Chondrocyte (in vitro differentiated cells): Measurements from ENCODE around the gene EDRF1. TPM values are rescaled to one million over a fixed set of nuclear protein-coding genes. Genes with fewer than 3 reads are reported as not detected.
A peak's percentile ranks its signal among the peaks of the same experiment; 100 is the strongest.

Experiments used
- DNase-seq: peaks from one replicate; pipeline ENCODE4 v3.0.0; 2021; ENCODE audit warnings: mixed read lengths, low spot score
- H3K27ac Mint-ChIP-seq: one replicate; pipeline ENCODE4 v1.8.0; 2021; ENCODE audit warnings: mild to moderate bottlenecking, moderate library complexity, mixed read lengths; ENCODE audit not compliant: unreplicated experiment
- H3K27me3 Mint-ChIP-seq: 2 replicates; pipeline ENCODE4 v1.8.0; 2021; ENCODE audit warnings: low read depth, mixed read lengths
- H3K36me3 Mint-ChIP-seq: 2 replicates; pipeline ENCODE4 v1.8.0; 2021; ENCODE audit warnings: low read depth, mixed read lengths
- H3K4me1 Mint-ChIP-seq: 2 replicates; pipeline ENCODE4 v1.8.0; 2021; ENCODE audit warnings: low read depth, mild to moderate bottlenecking, mixed read lengths
- H3K4me3 Mint-ChIP-seq: one replicate; pipeline ENCODE4 v1.8.0; 2021; ENCODE audit warnings: mild to moderate bottlenecking, moderate library complexity, mixed read lengths; ENCODE audit not compliant: unreplicated experiment
- H3K9me3 Mint-ChIP-seq: 2 replicates; pipeline ENCODE4 v1.8.0; 2021; ENCODE audit warnings: low read depth, mixed read lengths
- total RNA-seq: library from RNA; stranded (reverse); gene quantifications from 3 replicates; pipeline ENCODE4 v1.2.1, GENCODE V29; 2021
- TF ChIP-seq, protein P1 (sequence below): fragments of 200-600 bp; sonication (generic); IDR thresholded peaks from 2 replicates; pipeline ENCODE4 v1.5.0; 2021; ENCODE audit warnings: antibody characterized with exemption, mild to moderate bottlenecking, moderate library complexity

EDRF1 gene
- total RNA-seq, 1 donor from 2014 or later, result 14.8 TPM

DNA sequence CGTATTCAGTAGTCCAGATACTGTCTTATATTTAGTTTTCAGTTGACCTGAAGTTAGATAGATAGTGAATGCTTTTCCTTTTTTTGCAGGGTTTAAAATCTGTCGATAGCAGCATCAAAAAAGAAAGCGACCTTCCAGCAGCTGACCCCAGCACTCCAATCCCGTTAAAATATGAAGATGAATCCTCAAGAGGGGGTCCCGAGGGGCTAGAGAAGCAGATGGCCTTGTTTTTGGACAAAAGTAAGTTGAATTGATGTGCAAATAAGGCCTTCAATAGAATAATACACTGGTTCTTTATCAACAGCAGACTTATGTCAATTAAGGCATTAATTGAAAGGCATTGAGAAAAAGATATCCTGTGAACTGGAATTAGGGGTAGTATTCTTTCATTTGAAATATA, 18.7 kb downstream of the EDRF1 start:
- Mint-ChIP-seq H3K27ac (no peak overlapping the region), H3K9me3 (no peaks in the 10 kb centered on the region), H3K27me3 (no peaks in the 10 kb centered on the region), H3K36me3 (peaks cover 37% of the 10 kb centered on the region), H3K4me3 (no peak overlapping the region), H3K4me1 (no peaks in the 10 kb centered on the region)
- TF ChIP-seq, protein P1, sequence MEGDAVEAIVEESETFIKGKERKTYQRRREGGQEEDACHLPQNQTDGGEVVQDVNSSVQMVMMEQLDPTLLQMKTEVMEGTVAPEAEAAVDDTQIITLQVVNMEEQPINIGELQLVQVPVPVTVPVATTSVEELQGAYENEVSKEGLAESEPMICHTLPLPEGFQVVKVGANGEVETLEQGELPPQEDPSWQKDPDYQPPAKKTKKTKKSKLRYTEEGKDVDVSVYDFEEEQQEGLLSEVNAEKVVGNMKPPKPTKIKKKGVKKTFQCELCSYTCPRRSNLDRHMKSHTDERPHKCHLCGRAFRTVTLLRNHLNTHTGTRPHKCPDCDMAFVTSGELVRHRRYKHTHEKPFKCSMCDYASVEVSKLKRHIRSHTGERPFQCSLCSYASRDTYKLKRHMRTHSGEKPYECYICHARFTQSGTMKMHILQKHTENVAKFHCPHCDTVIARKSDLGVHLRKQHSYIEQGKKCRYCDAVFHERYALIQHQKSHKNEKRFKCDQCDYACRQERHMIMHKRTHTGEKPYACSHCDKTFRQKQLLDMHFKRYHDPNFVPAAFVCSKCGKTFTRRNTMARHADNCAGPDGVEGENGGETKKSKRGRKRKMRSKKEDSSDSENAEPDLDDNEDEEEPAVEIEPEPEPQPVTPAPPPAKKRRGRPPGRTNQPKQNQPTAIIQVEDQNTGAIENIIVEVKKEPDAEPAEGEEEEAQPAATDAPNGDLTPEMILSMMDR, result no peak
- DNase-seq, result no peak

DNA sequence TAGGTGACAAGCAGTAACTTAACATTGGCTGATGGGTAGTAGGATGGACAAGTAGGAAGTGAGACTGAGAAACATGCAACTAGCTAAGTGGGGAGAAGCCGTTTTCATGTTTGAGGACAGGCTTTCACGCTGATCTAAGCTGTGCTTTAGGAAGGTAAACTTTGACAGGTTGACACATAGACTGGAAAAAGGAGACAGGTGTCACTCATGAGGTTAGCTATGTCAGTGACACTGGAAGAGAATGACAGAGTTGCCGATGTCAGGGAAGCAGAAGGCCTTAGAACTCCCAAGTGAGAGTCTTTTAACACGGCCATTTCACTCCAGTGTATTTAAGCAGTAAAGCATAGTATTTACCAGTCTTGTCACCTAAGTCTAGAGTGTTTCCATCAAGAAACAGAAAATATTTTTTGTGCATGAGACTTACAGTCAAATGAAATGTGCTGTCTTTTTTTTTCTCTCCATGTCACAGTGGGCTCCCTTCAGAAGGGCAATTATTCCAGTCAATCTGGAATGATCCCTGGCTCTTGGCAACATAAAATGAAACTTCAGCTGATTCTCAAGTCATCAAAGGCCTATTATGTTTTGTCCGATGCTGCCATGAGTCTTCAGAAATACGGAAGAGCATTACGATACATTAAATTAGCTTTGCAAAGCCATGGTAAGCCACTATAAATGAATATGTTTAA, 20.6 kb downstream of the EDRF1 start:
- TF ChIP-seq, protein P1, result no peak
- Mint-ChIP-seq H3K4me1 (no peaks in the 10 kb centered on the region), H3K27me3 (no peaks in the 10 kb centered on the region), H3K27ac (no peak overlapping the region), H3K36me3 (peaks cover 43% of the 10 kb centered on the region), H3K4me3 (no peak overlapping the region), H3K9me3 (no peaks in the 10 kb centered on the region)
- DNase-seq, result no peak

DNA sequence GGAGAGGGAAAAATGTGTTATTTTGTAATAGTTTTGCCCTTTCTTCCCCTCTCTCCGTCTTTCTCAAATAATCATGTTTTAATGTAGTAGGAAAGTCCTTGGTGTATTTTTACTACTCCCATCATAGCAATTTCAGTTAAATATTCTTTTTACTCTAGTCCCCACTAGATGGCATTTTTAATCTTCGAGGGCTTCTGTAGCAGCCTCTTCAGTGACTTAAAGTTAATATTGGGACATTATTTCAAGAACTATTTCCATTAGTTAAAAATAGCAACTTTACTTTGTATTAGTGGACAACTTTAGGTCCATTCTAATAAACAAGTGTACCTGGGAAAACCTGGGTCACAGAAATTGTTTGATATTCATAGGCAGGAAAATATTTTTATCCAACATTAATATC, 23.0 kb downstream of the EDRF1 start:
- no peak overlapping the region for H3K4me3 Mint-ChIP-seq
- H3K27ac Mint-ChIP-seq, result no peak overlapping the region
- DNase-seq, result no peak
- TF ChIP-seq, protein P1, result peak; percentile 70
- H3K4me1 Mint-ChIP-seq, result no peaks in the 10 kb centered on the region
- no peaks in the 10 kb centered on the region for H3K27me3 Mint-ChIP-seq
- H3K36me3 Mint-ChIP-seq, result peaks cover 38% of the 10 kb centered on the region
- H3K9me3 Mint-ChIP-seq, result no peaks in the 10 kb centered on the region

DNA sequence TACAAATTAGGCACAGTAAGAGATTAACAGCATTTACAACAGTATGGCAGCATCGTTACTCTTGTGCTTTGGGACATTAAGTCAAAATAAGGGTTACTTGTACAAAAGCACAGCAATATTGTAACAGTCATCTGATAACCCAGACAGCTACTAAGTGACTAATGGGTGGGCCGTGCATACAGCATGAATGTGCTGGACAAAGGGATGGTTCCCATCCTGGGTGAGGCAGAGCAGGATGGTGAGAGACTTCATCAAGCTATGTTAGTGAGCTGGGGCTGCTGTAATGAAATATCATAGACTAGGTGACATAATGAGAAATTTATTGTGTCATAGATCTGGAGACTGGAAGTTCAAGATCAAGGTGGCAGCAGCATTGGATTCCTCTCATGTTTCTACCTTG, 25.4 kb downstream of the EDRF1 start:
- TF ChIP-seq, protein P1, result no peak
- peaks cover 45% of the 10 kb centered on the region for H3K36me3 Mint-ChIP-seq

DNA sequence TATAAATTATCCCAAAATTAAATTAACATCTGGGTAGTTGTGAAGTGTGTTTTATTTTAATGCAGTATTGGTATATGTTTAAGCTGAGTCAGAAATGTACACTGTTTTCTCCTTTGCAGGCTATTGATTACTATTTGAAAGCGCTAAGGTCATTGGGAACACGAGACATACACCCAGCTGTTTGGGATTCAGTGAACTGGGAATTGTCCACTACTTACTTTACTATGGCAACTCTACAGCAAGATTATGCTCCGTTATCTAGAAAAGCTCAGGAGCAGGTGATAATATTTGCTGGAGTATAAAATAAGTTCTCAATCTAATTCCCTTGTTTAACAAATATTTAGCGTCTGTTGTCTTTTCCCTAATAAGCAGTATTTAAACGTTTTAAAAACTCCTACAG, 27.9 kb downstream of the EDRF1 start:
- H3K9me3 Mint-ChIP-seq, result no peaks in the 10 kb centered on the region
- no peak overlapping the region for H3K27ac Mint-ChIP-seq
- H3K27me3 Mint-ChIP-seq, result no peaks in the 10 kb centered on the region
- no peak overlapping the region for H3K4me3 Mint-ChIP-seq
- TF ChIP-seq, protein P1, result no peak
- no peak for DNase-seq
- no peaks in the 10 kb centered on the region for H3K4me1 Mint-ChIP-seq
- peaks cover 47% of the 10 kb centered on the region for H3K36me3 Mint-ChIP-seq

More for the DNA sequence above, 25.4 kb downstream of the EDRF1 start:
- no peaks in the 10 kb centered on the region for H3K4me1 Mint-ChIP-seq
- no peak overlapping the region for H3K4me3 Mint-ChIP-seq
- H3K27me3 Mint-ChIP-seq, result no peaks in the 10 kb centered on the region
- no peaks in the 10 kb centered on the region for H3K9me3 Mint-ChIP-seq
- no peak overlapping the region for H3K27ac Mint-ChIP-seq
- no peak for DNase-seq
